K562 (cell line): ENCODE measurements around the gene ADGRL3. TPM values are rescaled to one million over a fixed set of nuclear protein-coding genes. Genes with fewer than 3 reads are reported as not detected.

ENCODE experiments used
- ATAC-seq: fragments of 200-7000 bp; cut with Tn5 transposase; 3 replicates; pipeline ENCODE4 v1.9.1; 2020; ENCODE audit warnings: moderate library complexity
- BruUV-seq: library from RNA; stranded (reverse); fragments of 400-500 nt; replicated peaks from 2 replicates; lab custom pipeline; 2021; lab: Mats Ljungman, UMichigan
- CTCF ChIA-PET: fragments of 300-600 bp; formaldehyde crosslinking; extraction: SDS; loops from one replicate; lab custom pipeline; 2021; ENCODE audit warnings: low intra/inter-chr PET ratio; lab: Yijun Ruan, JAX
- POLR2A ChIA-PET: fragments of 300-600, 350-650 bp; sonication (Branson Sonifier 250); formaldehyde crosslinking; extraction: SDS; loops from one replicate; lab custom pipeline; 2021; ENCODE audit warnings: antibody characterized with exemption, inconsistent platforms; lab: Yijun Ruan, JAX
- DNase-seq, 4 experiments: peaks; one replicate each; pipeline versions ENCODE4 v3.0.0 to v3.0.0-alpha.2; 2011 to 2018; ENCODE audit warnings: low spot score in 3 of 4, mixed read lengths in 3 of 4; ENCODE audit errors: extremely low read depth in 1 of 4
- FAIRE-seq: peaks from 2 replicates; lab custom pipeline; 2011; peaks lifted over from hg19 to GRCh38; lab: Jason Lieb, UNC
- H2AFZ ChIP-seq: 2 replicates; pipeline ENCODE4 v1.6.0; 2011; ENCODE audit warnings: low read depth, low read length, control low read depth, inconsistent platforms
- H3K27ac ChIP-seq: fragments of 200-600 bp; 3 replicates; pipeline ENCODE4 v1.8.0; 2011; ENCODE audit warnings: low read depth, mild to moderate bottlenecking, control low read depth, inconsistent platforms, low read length, moderate library complexity, mixed read lengths; ENCODE audit errors: extremely low read depth
- H3K27me3 ChIP-seq, 2 experiments: fragments of 300-600 bp in 1 of 2; 2 replicates in 1 of 2; 3 replicates in 1 of 2; pipeline versions ENCODE4 v1.6.0 to v1.8.0; 2011; ENCODE audit warnings: inconsistent platforms in 2 of 2, low read length in 2 of 2, mild to moderate bottlenecking in 1 of 2, mixed read lengths in 1 of 2, moderate library complexity in 1 of 2; ENCODE audit not compliant: control insufficient read depth in 2 of 2, insufficient read depth in 2 of 2
- H3K36me3 ChIP-seq: fragments of 300-600 bp; 3 replicates; pipeline ENCODE4 v1.8.0; 2011; ENCODE audit warnings: mild to moderate bottlenecking, low read length, inconsistent platforms; ENCODE audit not compliant: control insufficient read depth, insufficient read depth
- H3K4me1 ChIP-seq, 2 experiments: fragments of 200-600 bp in 1 of 2; replicated peaks in 1 of 2; 2 replicates in 1 of 2; 3 replicates in 1 of 2; pipeline versions ENCODE4 v1.5.1 to v1.8.0; 2011; ENCODE audit warnings: inconsistent platforms in 2 of 2, low read length in 2 of 2, mild to moderate bottlenecking in 1 of 2, mixed read lengths in 1 of 2, moderate library complexity in 1 of 2; ENCODE audit not compliant: control insufficient read depth in 2 of 2, insufficient read depth in 2 of 2
- H3K4me2 ChIP-seq: 2 replicates; pipeline ENCODE4 v1.6.1; 2011; ENCODE audit warnings: low read length, control low read depth, inconsistent platforms, mixed read lengths; ENCODE audit not compliant: insufficient read depth
- H3K4me3 ChIP-seq: fragments of 200-600 bp; sonication (generic), shearing (Covaris generic); 2 replicates; pipeline ENCODE4 v1.5.1; 2016; ENCODE audit warnings: control low read depth, inconsistent platforms
- H3K79me2 ChIP-seq: fragments of 200-600 bp; 3 replicates; pipeline ENCODE4 v1.8.0; 2011; ENCODE audit warnings: low read length, inconsistent platforms; ENCODE audit not compliant: control insufficient read depth, insufficient read depth
- H3K9ac ChIP-seq, 2 experiments: 2 replicates each; pipeline versions ENCODE4 v1.6.0 to v1.6.1; 2011; ENCODE audit warnings: low read depth in 2 of 2, low read length in 2 of 2, control low read depth in 1 of 2, inconsistent platforms in 1 of 2, mild to moderate bottlenecking in 1 of 2, mixed read lengths in 1 of 2; ENCODE audit not compliant: insufficient read depth in 1 of 2
- H3K9me1 ChIP-seq: one replicate; pipeline ENCODE4 v1.6.0; 2011; ENCODE audit warnings: inconsistent platforms, mild to moderate bottlenecking, low read length, moderate library complexity; ENCODE audit not compliant: control insufficient read depth, insufficient read depth
- H3K9me3 ChIP-seq: replicated peaks from 2 replicates; pipeline ENCODE4 v1.5.1; 2011; ENCODE audit warnings: low read depth, low read length, inconsistent platforms; ENCODE audit not compliant: control insufficient read depth, insufficient read depth
- H4K20me1 ChIP-seq: replicated peaks from 2 replicates; pipeline ENCODE4 v1.6.1; 2011; ENCODE audit warnings: low read length, inconsistent platforms, mixed read lengths; ENCODE audit not compliant: control insufficient read depth, insufficient read depth
- CEBPB ChIP-seq: fragments of 450-650 bp; IDR thresholded peaks from 2 replicates; pipeline ENCODE4 v1.6.1; 2016; ENCODE audit warnings: missing genetic modification characterization, missing compliant biosample characterization
- ELF2 ChIP-seq: fragments of 250-450 bp; sonication (Bioruptor Pico); IDR thresholded peaks from 2 replicates; pipeline ENCODE4 v1.5.0; 2021; ENCODE audit warnings: mild to moderate bottlenecking
- FOXP4 ChIP-seq: sonication (generic); formaldehyde crosslinking; IDR thresholded peaks from 2 replicates; pipeline ENCODE4 v1.8.0; 2022; ENCODE audit warnings: mild to moderate bottlenecking, missing genetic modification reagents, borderline replicate concordance
- GATAD2B ChIP-seq: fragments of 450-650 bp; IDR thresholded peaks from 2 replicates; pipeline ENCODE4 v1.6.1; 2017; ENCODE audit warnings: mild to moderate bottlenecking, borderline replicate concordance
- HDGF ChIP-seq: fragments of 450-650 bp; IDR thresholded peaks from 2 replicates; pipeline ENCODE4 v1.6.1; 2016
- HMBOX1 ChIP-seq: sonication (generic); IDR thresholded peaks from 2 replicates; pipeline ENCODE4 v1.6.1; 2016
- HNRNPUL1 ChIP-seq: fragments of 200-400 bp; formaldehyde crosslinking; IDR thresholded peaks from 2 replicates; pipeline ENCODE4 v1.6.1; 2017; ENCODE audit warnings: low read length
- KLF6 ChIP-seq: fragments of 250-450 bp; sonication (Bioruptor Pico); IDR thresholded peaks from 2 replicates; pipeline ENCODE4 v1.4.0; 2020; ENCODE audit warnings: mild to moderate bottlenecking, moderate library complexity, borderline replicate concordance
- MYBL2 ChIP-seq, 2 experiments: fragments of 450-650 bp in 1 of 2; sonication (generic) in 1 of 2; formaldehyde crosslinking in 1 of 2; IDR thresholded peaks; 2 replicates each; pipeline versions ENCODE4 v1.6.1 to v1.8.1; 2017 to 2022; ENCODE audit warnings: borderline replicate concordance in 1 of 2, inconsistent platforms in 1 of 2, low read depth in 1 of 2, mild to moderate bottlenecking in 1 of 2, missing genetic modification reagents in 1 of 2, moderate library complexity in 1 of 2
- POLR2G ChIP-seq: fragments of 200-400 bp; formaldehyde crosslinking; IDR thresholded peaks from 2 replicates; pipeline ENCODE4 v1.6.1; 2017; ENCODE audit warnings: low read depth, mild to moderate bottlenecking, antibody characterized with exemption, low read length, moderate library complexity
- TRIM28 ChIP-seq: fragments of 450-650 bp; IDR thresholded peaks from 2 replicates; pipeline ENCODE4 v1.6.1; 2017
- ZBTB17 ChIP-seq: fragments of 450-650 bp; formaldehyde crosslinking; IDR thresholded peaks from 2 replicates; pipeline ENCODE4 v1.4.0; 2020; ENCODE audit warnings: mild to moderate bottlenecking
- ZFX ChIP-seq: sonication (generic); formaldehyde crosslinking; IDR thresholded peaks from 2 replicates; pipeline ENCODE4 v1.8.0; 2022; ENCODE audit warnings: mild to moderate bottlenecking, missing genetic modification reagents, moderate library complexity
- ZNF639 ChIP-seq, 2 experiments: fragments of 200-800 bp in 1 of 2; sonication (Bioruptor generic) in 1 of 2; sonication (generic) in 1 of 2; formaldehyde crosslinking in 1 of 2; IDR thresholded peaks in 1 of 2; conservative IDR thresholded peaks in 1 of 2; 2 replicates each; pipeline versions ENCODE4 v1.5.0 to v1.6.1; 2016 to 2020; ENCODE audit warnings: missing compliant biosample characterization in 1 of 2, missing genetic modification characterization in 1 of 2, missing genetic modification reagents in 1 of 2
- WGBS: fragments of 100-300 bp; shearing (Covaris generic); methylation state at CpG from one replicate; pipeline ENCODE4 v1.1.6; 2016; ENCODE audit warnings: low coverage, mixed read lengths; ENCODE audit not compliant: insufficient coverage; ENCODE audit errors: missing lambda C conversion rate; 5-methylcytosine and 5-hydroxymethylcytosine counted together
- in situ Hi-C: fragments of 300-500 bp; cut with MboI; formaldehyde crosslinking; loops from 4 replicates; pipeline ENCODE4 v1.15.0; 2018; ENCODE audit warnings: inconsistent platforms, mixed read lengths
- intact Hi-C: fragments of 100-400 bp; cut with micrococcal nuclease; formaldehyde crosslinking; loops from 2 replicates; pipeline ENCODE4 v1.14.2; 2022
- polyA plus RNA-seq, 8 experiments: library from polyadenylated mRNA; depleted of rRNA in 4 of 8; stranded (reverse) in 5 of 8; unstranded in 3 of 8; fragments of >200 nt; fragmentation: Nextera tagmentation in 2 of 8; fragmentation: Illumina TruSeq in 1 of 8; extraction: Ambion mirVana in 2 of 8; extraction: Trizol in 1 of 8; gene quantifications; 2 replicates each; pipeline versions ENCODE4 v1.2.1 to v1.2.3, GENCODE V29; 2011 to 2014; ENCODE audit warnings: inconsistent platforms in 1 of 8, missing spikeins in 1 of 8
- total RNA-seq, 7 experiments: library from RNA; depleted of rRNA in 6 of 7; stranded (reverse); fragments of >200 nt in 6 of 7; fragmentation: Illumina TruSeq in 2 of 7; extraction: Trizol in 2 of 7; gene quantifications; 2 replicates each; pipeline versions ENCODE4 v1.2.1 to v1.2.3, GENCODE V29; 2011 to 2021; ENCODE audit warnings: low replicate concordance in 1 of 7

ADGRL3 gene
- total and polyA plus RNA-seq, 9 of the 15 experiments (the other 6 are each of a cell fraction or from before 2014, with no cell fraction given): 0.03 to 0.14 (median 0.04) TPM; not detected in 2

- TF ChIP-seq ZBTB17 (CRISPR knock-in tag) (no peak), ZNF639 (CRISPR knock-in tag; conservative IDR thresholded peaks at IDR 0.05 in 1 of 2, IDR thresholded peaks at IDR 0.05 in 1 of 2) (no peak), GATAD2B (no peak), HDGF (no peak)
Observed at GRCh38 chr4:61333490-61333889, 133.4 kb downstream of the ADGRL3 start (continued).

- Histone ChIP-seq H3K79me2 (no peaks in the 10 kb centered on the region), H3K4me3 (no peak overlapping the region), H3K9ac (no peak overlapping the region), H2AFZ (no peak overlapping the region), H3K4me2 (no peak overlapping the region), H3K27me3 (no peaks in the 10 kb centered on the region), H3K36me3 (no peaks in the 10 kb centered on the region), H4K20me1 (no peaks in the 10 kb centered on the region), H3K9me3 (no peaks in the 10 kb centered on the region), H3K4me1 (no peaks in the 10 kb centered on the region), H3K9me1 (no peaks in the 10 kb centered on the region), H3K27ac (no peak overlapping the region)
- ATAC-seq (no peak), DNase-seq (no peak), FAIRE-seq (no peak)
- no TSS peak for BruUV-seq
- intact Hi-C loops (no loop called here), in situ Hi-C loops (no loop called here)
- POLR2A ChIA-PET: no interaction called here
- WGBS: 0% methylated on average over 3 of the region's 3 CpGs
- CTCF ChIA-PET: no interaction called here
- TF ChIP-seq POLR2G (no peak), KLF6 (CRISPR knock-in tag) (no peak), CEBPB (tag) (no peak), FOXP4 (no peak), MYBL2 (IDR thresholded peaks at IDR 0.05; ENCODE audit: low read depth) (no peak), MYBL2 (CRISPR knock-in tag; IDR thresholded peaks at IDR 0.05; ENCODE audit: borderline replicate concordance) (no peak), HNRNPUL1 (no peak), HMBOX1 (no peak), TRIM28 (no peak), ELF2 (CRISPR knock-in tag) (no peak), ZFX (CRISPR knock-in tag) (no peak)
Observed at GRCh38 chr4:61335241-61335763, 135.2 kb downstream of the ADGRL3 start.
